AG04449 (cell line): ENCODE data around the gene OR51B6.

Experiments
- CTCF ChIA-PET: fragments of 350-600 bp; formaldehyde crosslinking; extraction: SDS; loops from one replicate; lab custom pipeline; 2021; ENCODE audit warnings: antibody characterized with exemption; lab: Yijun Ruan, JAX
- POLR2A ChIA-PET: fragments of 400-600, 350-600 bp; formaldehyde crosslinking; extraction: SDS; loops from one replicate; lab custom pipeline; 2020; ENCODE audit warnings: antibody characterized with exemption, inconsistent platforms; lab: Yijun Ruan, JAX
- DNase-seq: peaks from one replicate; pipeline ENCODE4 v3.0.0-alpha.2; 2010; ENCODE audit warnings: low read depth, low spot score
- H3K4me3 ChIP-seq: 2 replicates; pipeline ENCODE4 v1.5.1; 2011; ENCODE audit warnings: low read depth, mild to moderate bottlenecking, control low read depth, low read length
- TF ChIP-seq, protein P1 (sequence below): IDR thresholded peaks from one replicate; pipeline ENCODE4 v1.5.1; 2011; ENCODE audit warnings: mild to moderate bottlenecking, moderate library complexity, low read length, control low read depth, inconsistent platforms; ENCODE audit not compliant: insufficient read depth; ENCODE audit errors: missing control alignments

The OR51B6 gene

DNA sequence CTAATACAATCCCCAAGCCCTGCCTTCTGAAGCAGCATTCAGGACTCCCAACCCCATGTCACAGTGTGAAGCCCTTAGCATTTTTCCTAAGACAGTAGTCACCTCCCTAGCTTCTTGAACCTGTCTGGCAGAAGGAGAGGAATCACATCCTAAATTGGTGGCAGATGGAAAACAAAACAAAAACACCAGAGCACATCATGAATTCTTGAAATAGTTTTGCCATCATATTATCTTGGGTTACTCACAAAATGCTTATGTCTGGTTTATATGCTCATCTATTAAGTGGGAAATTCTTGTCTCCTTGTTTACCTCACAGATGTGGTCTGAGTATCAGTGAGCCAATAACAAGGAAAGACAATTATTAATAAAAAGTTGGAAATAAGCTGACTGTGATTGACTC, 47.6 kb downstream of the OR51B6 start:
- CTCF ChIA-PET, result no interaction called here
- POLR2A ChIA-PET, result no interaction called here
- H3K4me3 ChIP-seq, result no peak overlapping the region
- DNase-seq, result no peak
- TF ChIP-seq, protein P1, sequence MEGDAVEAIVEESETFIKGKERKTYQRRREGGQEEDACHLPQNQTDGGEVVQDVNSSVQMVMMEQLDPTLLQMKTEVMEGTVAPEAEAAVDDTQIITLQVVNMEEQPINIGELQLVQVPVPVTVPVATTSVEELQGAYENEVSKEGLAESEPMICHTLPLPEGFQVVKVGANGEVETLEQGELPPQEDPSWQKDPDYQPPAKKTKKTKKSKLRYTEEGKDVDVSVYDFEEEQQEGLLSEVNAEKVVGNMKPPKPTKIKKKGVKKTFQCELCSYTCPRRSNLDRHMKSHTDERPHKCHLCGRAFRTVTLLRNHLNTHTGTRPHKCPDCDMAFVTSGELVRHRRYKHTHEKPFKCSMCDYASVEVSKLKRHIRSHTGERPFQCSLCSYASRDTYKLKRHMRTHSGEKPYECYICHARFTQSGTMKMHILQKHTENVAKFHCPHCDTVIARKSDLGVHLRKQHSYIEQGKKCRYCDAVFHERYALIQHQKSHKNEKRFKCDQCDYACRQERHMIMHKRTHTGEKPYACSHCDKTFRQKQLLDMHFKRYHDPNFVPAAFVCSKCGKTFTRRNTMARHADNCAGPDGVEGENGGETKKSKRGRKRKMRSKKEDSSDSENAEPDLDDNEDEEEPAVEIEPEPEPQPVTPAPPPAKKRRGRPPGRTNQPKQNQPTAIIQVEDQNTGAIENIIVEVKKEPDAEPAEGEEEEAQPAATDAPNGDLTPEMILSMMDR, result no peak
